ENCODE data around the gene GYG2. TPM values are rescaled to one million over a fixed set of nuclear protein-coding genes. Genes with fewer than 3 reads are reported as not detected.
A peak's percentile ranks its signal among the peaks of the same experiment; 100 is the strongest.

GYG2 gene
- total RNA-seq, 2 donors from 2014 or later, result 52.6 to 108 TPM

- H3K9me3 Mint-ChIP-seq, result no peaks in the 10 kb centered on the region
- no peaks in the 10 kb centered on the region for H3K27me3 Mint-ChIP-seq (ENCODE audit: insufficient read depth)
- H3K36me3 Mint-ChIP-seq (ENCODE audit: low read depth), result peaks cover 34% of the 10 kb centered on the region
- H3K27me3 ChIP-seq (ENCODE audit: control insufficient read depth, insufficient read depth, low read length, poor library complexity, severe bottlenecking), result no peaks in the 10 kb centered on the region
- peak overlapping the region; percentile 78 for H3K4me3 ChIP-seq (ENCODE audit: low read length)
- H3K27ac ChIP-seq (ENCODE audit: low read depth, low read length), result no peak overlapping the region
- DNase-seq, result peak; percentile 59
- H3K27ac Mint-ChIP-seq, result no peak overlapping the region
- H3K4me1 ChIP-seq (ENCODE audit: control insufficient read depth, insufficient read depth, low read length), result no peaks in the 10 kb centered on the region
- no peak for TF ChIP-seq CTCF (conservative IDR thresholded peaks at IDR 0.05)
- H3K9me3 ChIP-seq (ENCODE audit: control insufficient read depth, low read length), result no peaks in the 10 kb centered on the region
- peaks cover 12% of the 10 kb centered on the region for H3K36me3 ChIP-seq (ENCODE audit: control insufficient read depth, insufficient read depth, low read length)
- H3K4me1 Mint-ChIP-seq, result peaks cover 21% of the 10 kb centered on the region
- 18 to 20% methylated on average over 5 to 55 of the region's 62 CpGs for WGBS, 2 experiments (ENCODE audit: insufficient coverage in 1 of 2, insufficient read length in 1 of 2)
- H3K4me3 Mint-ChIP-seq, result no peak overlapping the region
- H3K9ac ChIP-seq (ENCODE audit: extremely low read depth, low read length, poor library complexity, severe bottlenecking), result no peak overlapping the region
Observed at GRCh38 chrX:2829469-2830246, 928 bp downstream of the GYG2 start.

- H3K4me1 Mint-ChIP-seq, result peaks cover 21% of the 10 kb centered on the region
- no peak overlapping the region for H3K27ac ChIP-seq (ENCODE audit: low read depth, low read length)
- H3K36me3 Mint-ChIP-seq (ENCODE audit: low read depth), result peaks cover 54% of the 10 kb centered on the region
- H3K4me3 ChIP-seq (ENCODE audit: low read length), result peak overlapping the region; percentile 53
- TF ChIP-seq CTCF (conservative IDR thresholded peaks at IDR 0.05), result no peak
- H3K9ac ChIP-seq (ENCODE audit: extremely low read depth, low read length, poor library complexity, severe bottlenecking), result no peak overlapping the region
- H3K4me1 ChIP-seq (ENCODE audit: control insufficient read depth, insufficient read depth, low read length), result no peaks in the 10 kb centered on the region
- peak overlapping the region; percentile 11 for H3K4me3 Mint-ChIP-seq
- DNase-seq, result peak; percentile 30
- H3K9me3 Mint-ChIP-seq, result peaks cover 9% of the 10 kb centered on the region
- WGBS, 2 experiments (ENCODE audit: insufficient coverage in 1 of 2, insufficient read length in 1 of 2), result 92 to 94% methylated on average over 5 to 14 of the region's 14 CpGs
- H3K36me3 ChIP-seq (ENCODE audit: control insufficient read depth, insufficient read depth, low read length), result peaks cover 22% of the 10 kb centered on the region
- H3K27ac Mint-ChIP-seq, result peak overlapping the region; percentile 2
- H3K9me3 ChIP-seq (ENCODE audit: control insufficient read depth, low read length), result peaks cover 2% of the 10 kb centered on the region
- H3K27me3 ChIP-seq (ENCODE audit: control insufficient read depth, insufficient read depth, low read length, poor library complexity, severe bottlenecking), result no peaks in the 10 kb centered on the region
- no peaks in the 10 kb centered on the region for H3K27me3 Mint-ChIP-seq (ENCODE audit: insufficient read depth)
Observed at GRCh38 chrX:2831471-2832228, 2.9 kb downstream of the GYG2 start.

GRCh38 chrX:2837961-2838360, 9.2 kb downstream of the GYG2 start:
- Mint-ChIP-seq H3K27me3 (ENCODE audit: insufficient read depth) (no peaks in the 10 kb centered on the region), H3K4me3 (no peak overlapping the region), H3K4me1 (peaks cover 2% of the 10 kb centered on the region), H3K9me3 (peaks cover 42% of the 10 kb centered on the region), H3K36me3 (ENCODE audit: low read depth) (peaks cover 85% of the 10 kb centered on the region), H3K27ac (no peak overlapping the region)
- H3K9me3 ChIP-seq (ENCODE audit: control insufficient read depth, low read length), result peaks cover 26% of the 10 kb centered on the region
- no peak overlapping the region for H3K4me3 ChIP-seq (ENCODE audit: low read length)
- no peaks in the 10 kb centered on the region for H3K4me1 ChIP-seq (ENCODE audit: control insufficient read depth, insufficient read depth, low read length)
- H3K36me3 ChIP-seq (ENCODE audit: control insufficient read depth, insufficient read depth, low read length), result peaks cover 21% of the 10 kb centered on the region
- DNase-seq, result no peak
- 100% methylated on average over 2 of the region's 2 CpGs; no CpG with 5 or more reads in 1 of the 2 experiments for WGBS, 2 experiments (ENCODE audit: insufficient coverage in 1 of 2, insufficient read length in 1 of 2)
- TF ChIP-seq CTCF (conservative IDR thresholded peaks at IDR 0.05), result no peak
- H3K27ac ChIP-seq (ENCODE audit: low read depth, low read length), result no peak overlapping the region
- H3K27me3 ChIP-seq (ENCODE audit: control insufficient read depth, insufficient read depth, low read length, poor library complexity, severe bottlenecking), result no peaks in the 10 kb centered on the region
- H3K9ac ChIP-seq (ENCODE audit: extremely low read depth, low read length, poor library complexity, severe bottlenecking), result no peak overlapping the region
